ENCODE data around the gene C1orf105.

The C1orf105 gene

DNA sequence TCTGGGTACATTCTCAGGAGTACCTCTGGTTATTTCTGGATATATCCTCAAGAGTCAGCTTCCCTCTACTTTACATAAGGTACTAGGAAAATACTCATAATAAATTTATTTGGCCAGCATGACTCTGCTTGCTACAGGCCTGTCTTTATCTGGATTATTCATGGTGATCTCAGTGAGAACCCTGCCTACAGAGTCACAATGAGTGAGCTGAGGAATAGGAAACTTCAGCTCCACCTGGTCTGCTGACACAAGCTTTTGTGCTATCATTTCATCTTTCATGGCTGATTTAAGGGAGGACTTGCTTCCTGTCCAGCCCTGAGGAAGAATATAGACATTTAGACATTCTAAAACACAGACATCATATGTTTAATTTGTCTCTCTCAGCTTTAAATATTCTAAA, 93.0 kb downstream of the C1orf105 start:
- Histone ChIP-seq H3K4me3 (ENCODE audit: low read length) (no peak overlapping the region), H4K20me1 (ENCODE audit: insufficient read depth, low read length) (no peaks in the 10 kb centered on the region), H2AFZ (ENCODE audit: low read length) (no peak overlapping the region), H3K36me3 (replicated peaks; ENCODE audit: insufficient read depth, low read length) (no peaks in the 10 kb centered on the region), H3K9me3 (replicated peaks; ENCODE audit: insufficient read depth, low read length) (no peaks in the 10 kb centered on the region), H3K4me2 (ENCODE audit: low read depth, low read length) (no peak overlapping the region), H3K9ac (ENCODE audit: low read length) (no peak overlapping the region), H3K27ac (ENCODE audit: low read length) (no peak overlapping the region), H3K9me2 (replicated peaks; ENCODE audit: insufficient read depth, low read length) (no peaks in the 10 kb centered on the region), H3K27me3 (replicated peaks; ENCODE audit: insufficient read depth, low read length) (no peaks in the 10 kb centered on the region), H3K79me2 (ENCODE audit: low read length) (no peaks in the 10 kb centered on the region), H3F3A (ENCODE audit: insufficient read depth, low read length) (no peaks in the 10 kb centered on the region), H3K4me1 (ENCODE audit: low read length) (no peaks in the 10 kb centered on the region)
- TF ChIP-seq EZH2 (optimal IDR thresholded peaks at IDR 0.05; ENCODE audit: low read depth, low read length) = no peak
- DNase-seq = no peak

DNA sequence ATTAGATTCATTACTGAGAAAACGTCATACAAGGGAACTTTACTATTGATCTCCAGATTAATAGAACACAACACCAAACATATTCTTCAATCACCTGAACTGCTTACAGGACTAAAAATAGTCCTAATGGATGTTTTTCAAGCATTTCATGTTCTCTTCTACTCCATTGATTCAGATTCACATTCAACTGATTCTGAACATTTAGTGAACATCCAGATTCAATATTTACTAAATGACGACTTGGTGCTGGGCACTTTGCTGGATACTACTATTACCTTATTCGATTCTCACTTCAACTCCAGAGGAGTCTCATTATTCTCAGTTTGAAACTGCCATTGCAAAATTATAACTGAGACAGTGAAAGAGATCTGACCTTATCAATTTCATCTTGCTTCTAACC, 93.6 kb downstream of the C1orf105 start:
- H3F3A ChIP-seq (ENCODE audit: insufficient read depth, low read length) = no peaks in the 10 kb centered on the region
- DNase-seq = no peak
- H4K20me1 ChIP-seq (ENCODE audit: insufficient read depth, low read length) = no peaks in the 10 kb centered on the region
- H3K79me2 ChIP-seq (ENCODE audit: low read length) = no peaks in the 10 kb centered on the region
- H3K36me3 ChIP-seq (replicated peaks; ENCODE audit: insufficient read depth, low read length) = no peaks in the 10 kb centered on the region
- H3K27me3 ChIP-seq (replicated peaks; ENCODE audit: insufficient read depth, low read length) = no peaks in the 10 kb centered on the region
- TF ChIP-seq, protein P1, sequence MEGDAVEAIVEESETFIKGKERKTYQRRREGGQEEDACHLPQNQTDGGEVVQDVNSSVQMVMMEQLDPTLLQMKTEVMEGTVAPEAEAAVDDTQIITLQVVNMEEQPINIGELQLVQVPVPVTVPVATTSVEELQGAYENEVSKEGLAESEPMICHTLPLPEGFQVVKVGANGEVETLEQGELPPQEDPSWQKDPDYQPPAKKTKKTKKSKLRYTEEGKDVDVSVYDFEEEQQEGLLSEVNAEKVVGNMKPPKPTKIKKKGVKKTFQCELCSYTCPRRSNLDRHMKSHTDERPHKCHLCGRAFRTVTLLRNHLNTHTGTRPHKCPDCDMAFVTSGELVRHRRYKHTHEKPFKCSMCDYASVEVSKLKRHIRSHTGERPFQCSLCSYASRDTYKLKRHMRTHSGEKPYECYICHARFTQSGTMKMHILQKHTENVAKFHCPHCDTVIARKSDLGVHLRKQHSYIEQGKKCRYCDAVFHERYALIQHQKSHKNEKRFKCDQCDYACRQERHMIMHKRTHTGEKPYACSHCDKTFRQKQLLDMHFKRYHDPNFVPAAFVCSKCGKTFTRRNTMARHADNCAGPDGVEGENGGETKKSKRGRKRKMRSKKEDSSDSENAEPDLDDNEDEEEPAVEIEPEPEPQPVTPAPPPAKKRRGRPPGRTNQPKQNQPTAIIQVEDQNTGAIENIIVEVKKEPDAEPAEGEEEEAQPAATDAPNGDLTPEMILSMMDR (IDR thresholded peaks at IDR 0.05; ENCODE audit: low read length) = no peak
- TF ChIP-seq EZH2phosphoT487 (IDR thresholded peaks at IDR 0.05; ENCODE audit: low read length) (no peak), EZH2 (optimal IDR thresholded peaks at IDR 0.05; ENCODE audit: low read depth, low read length) (no peak)
- H3K9me2 ChIP-seq (replicated peaks; ENCODE audit: insufficient read depth, low read length) = no peaks in the 10 kb centered on the region
- H2AFZ ChIP-seq (ENCODE audit: low read length) = no peak overlapping the region
- H3K4me1 ChIP-seq (ENCODE audit: low read length) = no peaks in the 10 kb centered on the region
- H3K4me3 ChIP-seq (ENCODE audit: low read length) = no peak overlapping the region
- no peak overlapping the region for H3K4me2 ChIP-seq (ENCODE audit: low read depth, low read length)
- H3K27ac ChIP-seq (ENCODE audit: low read length) = no peak overlapping the region
- H3K9me3 ChIP-seq (replicated peaks; ENCODE audit: insufficient read depth, low read length) = no peaks in the 10 kb centered on the region
- H3K9ac ChIP-seq (ENCODE audit: low read length) = no peak overlapping the region

DNA sequence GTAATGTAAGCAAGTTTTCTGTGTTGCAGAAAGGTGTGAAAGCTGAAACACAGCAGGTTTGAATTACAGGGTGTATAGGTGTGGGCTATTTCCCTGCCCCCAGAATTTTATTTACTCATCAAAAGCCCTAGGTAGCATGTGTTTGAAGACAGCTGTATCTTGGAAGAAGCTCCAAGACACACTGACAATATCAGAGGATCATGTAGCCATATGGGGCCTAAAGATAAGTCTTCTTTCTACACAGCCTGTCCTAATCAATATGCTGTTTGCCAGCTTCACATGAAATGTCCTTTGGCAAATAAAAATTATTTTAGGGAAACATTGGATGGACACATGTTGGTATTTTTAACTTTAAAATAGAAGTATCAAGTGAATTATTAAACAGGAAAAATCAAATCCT, 95.0 kb downstream of the C1orf105 start:
- Histone ChIP-seq H3K9me2 (replicated peaks; ENCODE audit: insufficient read depth, low read length) (no peaks in the 10 kb centered on the region), H2AFZ (ENCODE audit: low read length) (no peak overlapping the region), H3K4me1 (ENCODE audit: low read length) (no peaks in the 10 kb centered on the region), H3K36me3 (replicated peaks; ENCODE audit: insufficient read depth, low read length) (no peaks in the 10 kb centered on the region), H3K9me3 (replicated peaks; ENCODE audit: insufficient read depth, low read length) (no peaks in the 10 kb centered on the region), H3K27me3 (replicated peaks; ENCODE audit: insufficient read depth, low read length) (no peaks in the 10 kb centered on the region), H4K20me1 (ENCODE audit: insufficient read depth, low read length) (no peaks in the 10 kb centered on the region), H3K4me3 (ENCODE audit: low read length) (no peak overlapping the region), H3K4me2 (ENCODE audit: low read depth, low read length) (no peak overlapping the region), H3K27ac (ENCODE audit: low read length) (no peak overlapping the region), H3F3A (ENCODE audit: insufficient read depth, low read length) (no peaks in the 10 kb centered on the region), H3K9ac (ENCODE audit: low read length) (no peak overlapping the region), H3K79me2 (ENCODE audit: low read length) (no peaks in the 10 kb centered on the region)
- TF ChIP-seq EZH2 (optimal IDR thresholded peaks at IDR 0.05; ENCODE audit: low read depth, low read length) (no peak), EZH2phosphoT487 (IDR thresholded peaks at IDR 0.05; ENCODE audit: low read length) (no peak)
- TF ChIP-seq, protein P1 (IDR thresholded peaks at IDR 0.05; ENCODE audit: low read length) = no peak
- no peak for DNase-seq

DNA sequence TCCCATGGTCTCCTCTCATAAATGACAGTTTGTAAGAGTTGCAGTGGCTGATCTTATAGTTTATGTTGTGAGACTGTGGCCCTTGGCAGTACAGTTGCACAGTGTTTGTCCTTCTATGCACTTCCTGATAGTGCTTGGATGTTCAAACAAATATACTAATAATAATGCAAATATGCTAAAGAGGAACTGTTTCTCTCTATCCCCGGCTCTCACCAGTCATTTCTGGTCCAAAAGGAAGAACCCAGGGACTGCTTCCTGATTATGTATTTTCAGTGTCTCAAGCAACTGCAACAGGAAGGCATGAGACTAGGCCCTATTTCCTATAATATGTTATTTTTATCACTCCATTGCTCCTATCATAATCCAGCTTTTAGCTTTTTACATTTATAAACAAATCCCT, 95.4 kb downstream of the C1orf105 start:
- H3K27ac ChIP-seq (ENCODE audit: low read length) = no peak overlapping the region

More for the DNA sequence above, 95.4 kb downstream of the C1orf105 start:
- Histone ChIP-seq H3K9me3 (replicated peaks; ENCODE audit: insufficient read depth, low read length) (no peaks in the 10 kb centered on the region), H3K36me3 (replicated peaks; ENCODE audit: insufficient read depth, low read length) (no peaks in the 10 kb centered on the region), H3K27me3 (replicated peaks; ENCODE audit: insufficient read depth, low read length) (no peaks in the 10 kb centered on the region), H3F3A (ENCODE audit: insufficient read depth, low read length) (no peaks in the 10 kb centered on the region), H2AFZ (ENCODE audit: low read length) (no peak overlapping the region), H3K9ac (ENCODE audit: low read length) (no peak overlapping the region), H3K4me3 (ENCODE audit: low read length) (no peak overlapping the region), H3K9me2 (replicated peaks; ENCODE audit: insufficient read depth, low read length) (no peaks in the 10 kb centered on the region), H3K4me2 (ENCODE audit: low read depth, low read length) (no peak overlapping the region), H3K79me2 (ENCODE audit: low read length) (no peaks in the 10 kb centered on the region), H4K20me1 (ENCODE audit: insufficient read depth, low read length) (no peaks in the 10 kb centered on the region), H3K4me1 (ENCODE audit: low read length) (no peaks in the 10 kb centered on the region)
- no peak for TF ChIP-seq EZH2phosphoT487 (IDR thresholded peaks at IDR 0.05; ENCODE audit: low read length)
- no peak for TF ChIP-seq EZH2 (optimal IDR thresholded peaks at IDR 0.05; ENCODE audit: low read depth, low read length)
- TF ChIP-seq, protein P1 (IDR thresholded peaks at IDR 0.05; ENCODE audit: low read length) = no peak
- DNase-seq = no peak

Measured in MM.1S (cell line).